ENCODE results near the gene SMIM41. TPM values are rescaled to one million over a fixed set of nuclear protein-coding genes. Genes with fewer than 3 reads are reported as not detected.
A peak's percentile ranks its signal among the peaks of the same experiment; 100 is the strongest.

SMIM41 gene
- total RNA-seq, 1 experiment from 2014 or later: not detected

DNA sequence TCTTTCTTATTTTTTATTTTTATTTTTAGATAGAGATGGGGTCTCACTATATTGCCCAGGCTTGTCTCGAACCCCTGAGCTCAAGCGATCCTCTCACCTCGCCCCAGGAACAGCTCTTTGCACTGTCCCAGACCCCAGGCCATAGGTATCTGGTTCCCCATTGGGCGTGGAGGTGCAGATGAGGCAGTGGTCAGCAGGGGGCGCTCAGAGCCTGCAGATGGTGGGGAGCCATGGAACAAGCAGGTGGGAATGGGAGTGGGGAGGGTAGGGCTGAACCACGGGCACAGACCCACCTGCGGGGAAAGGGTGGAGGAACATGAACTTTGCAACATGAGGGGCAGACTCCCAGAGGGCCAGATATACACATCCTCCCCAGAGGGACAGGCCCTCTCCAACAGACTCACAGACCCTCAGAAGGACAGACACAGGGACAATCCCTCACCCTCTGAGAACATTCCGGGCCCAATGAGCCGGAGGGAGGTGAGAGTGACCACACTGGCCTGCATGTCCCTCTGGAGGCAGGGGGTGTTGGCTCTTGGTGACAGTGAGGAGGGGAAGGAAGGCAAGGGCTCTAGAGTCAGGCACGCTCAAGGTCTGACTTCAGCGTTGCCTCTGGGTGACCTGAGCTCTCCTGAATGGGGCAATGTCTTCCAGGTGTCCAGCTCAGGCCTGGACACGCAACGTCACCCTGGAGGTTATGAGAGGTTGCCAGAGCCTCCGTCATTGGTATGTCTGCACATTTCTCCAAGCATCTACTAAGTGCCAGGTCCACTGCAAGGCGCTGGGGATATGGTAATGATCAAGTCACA, 77.5 kb downstream of the SMIM41 start:
- Histone ChIP-seq H3K27ac (ENCODE audit: low read length) (peak overlapping the region; percentile 18; the same call in 1 of the 2 replicates), H3K27me3 (ENCODE audit: control insufficient read depth, insufficient read depth, low read length) (no peaks in the 10 kb centered on the region), H3K9me3 (ENCODE audit: control insufficient read depth, insufficient read depth, low read depth, low read length) (no peaks in the 10 kb centered on the region), H3K4me3 (ENCODE audit: low read depth in 2 of 2, low read length in 2 of 2) (no peak overlapping the region), H3K36me3 (ENCODE audit: control insufficient read depth, insufficient read depth, low read length) (no peaks in the 10 kb centered on the region), H3K4me1 (ENCODE audit: control insufficient read depth, insufficient read depth, low read length) (peaks cover 15% of the 10 kb centered on the region)
- no peak for DNase-seq (ENCODE audit: low read depth, low spot score)
- peak; percentile 82 for ATAC-seq
- TF ChIP-seq TCF7L2 (IDR thresholded peaks at IDR 0.05; ENCODE audit: low read depth, low read length): no peak
- TF ChIP-seq, protein P1, sequence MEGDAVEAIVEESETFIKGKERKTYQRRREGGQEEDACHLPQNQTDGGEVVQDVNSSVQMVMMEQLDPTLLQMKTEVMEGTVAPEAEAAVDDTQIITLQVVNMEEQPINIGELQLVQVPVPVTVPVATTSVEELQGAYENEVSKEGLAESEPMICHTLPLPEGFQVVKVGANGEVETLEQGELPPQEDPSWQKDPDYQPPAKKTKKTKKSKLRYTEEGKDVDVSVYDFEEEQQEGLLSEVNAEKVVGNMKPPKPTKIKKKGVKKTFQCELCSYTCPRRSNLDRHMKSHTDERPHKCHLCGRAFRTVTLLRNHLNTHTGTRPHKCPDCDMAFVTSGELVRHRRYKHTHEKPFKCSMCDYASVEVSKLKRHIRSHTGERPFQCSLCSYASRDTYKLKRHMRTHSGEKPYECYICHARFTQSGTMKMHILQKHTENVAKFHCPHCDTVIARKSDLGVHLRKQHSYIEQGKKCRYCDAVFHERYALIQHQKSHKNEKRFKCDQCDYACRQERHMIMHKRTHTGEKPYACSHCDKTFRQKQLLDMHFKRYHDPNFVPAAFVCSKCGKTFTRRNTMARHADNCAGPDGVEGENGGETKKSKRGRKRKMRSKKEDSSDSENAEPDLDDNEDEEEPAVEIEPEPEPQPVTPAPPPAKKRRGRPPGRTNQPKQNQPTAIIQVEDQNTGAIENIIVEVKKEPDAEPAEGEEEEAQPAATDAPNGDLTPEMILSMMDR (IDR thresholded peaks at IDR 0.05): peak; percentile 95
- BruUV-seq (replicated peaks): no TSS peak
- POLR2A ChIA-PET: interaction anchor here (0.5 kb wide), 1 partner anchor 748 kb away, joined by 5 read pairs; no protein-coding TSS in a partner anchor
- intact Hi-C loops (cut with micrococcal nuclease; ENCODE audit: unreplicated experiment) (loop anchor here (2.0 to 10.0 kb wide), 2 partner anchors 170 to 218 kb away; no protein-coding TSS in a partner anchor), in situ Hi-C loops (cut with HindIII; ENCODE audit: low pct_unique_long_range_greater_than_20kb, low sequenced_read_pairs) (no loop called here)
- CTCF ChIA-PET: interaction anchor here (0.5 to 2.6 kb wide), 9 partner anchors 9 to 1206 kb away, joined by 3 to 15 read pairs (median 5); no protein-coding TSS in a partner anchor

DNA sequence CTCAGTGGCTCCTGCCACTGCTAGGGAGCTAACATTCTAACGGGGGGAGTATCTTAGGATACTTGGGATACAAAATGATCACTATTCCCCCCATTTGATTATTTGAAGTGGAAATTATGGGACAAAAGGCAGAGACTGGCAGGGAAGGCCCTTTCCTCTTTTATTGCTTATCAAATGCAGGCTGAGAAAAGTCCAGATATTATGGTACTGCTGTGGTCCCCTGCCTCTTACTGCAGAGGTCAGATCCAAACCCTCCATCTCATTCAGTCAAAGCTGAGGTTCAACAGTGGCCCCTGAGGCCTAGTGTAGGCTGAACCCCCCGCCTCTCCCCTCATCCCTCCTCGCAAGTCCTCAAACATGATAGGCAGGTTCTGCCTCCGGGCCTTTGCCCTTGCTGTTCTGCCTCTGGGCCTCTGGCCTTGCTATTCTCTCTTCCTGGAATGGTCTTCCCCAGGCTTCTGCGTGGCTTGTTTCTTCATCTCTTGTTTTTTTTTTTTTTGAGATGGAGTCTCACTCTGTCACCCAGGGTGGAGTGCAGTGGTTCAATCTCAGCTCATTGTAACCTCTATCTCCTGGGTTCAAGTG, 78.2 kb downstream of the SMIM41 start:
- no peak overlapping the region for H3K4me3 ChIP-seq (ENCODE audit: low read depth in 2 of 2, low read length in 2 of 2)
- ChIA-PET POLR2A (interaction anchor here (0.5 kb wide), 1 partner anchor 748 kb away, joined by 5 read pairs; no protein-coding TSS in a partner anchor), CTCF (interaction anchor here (0.7 to 2.6 kb wide), 3 partner anchors 10 to 170 kb away, joined by 3 to 15 read pairs (median 8); no protein-coding TSS in a partner anchor)
- no peaks in the 10 kb centered on the region for H3K9me3 ChIP-seq (ENCODE audit: control insufficient read depth, insufficient read depth, low read depth, low read length)
- BruUV-seq (replicated peaks): no TSS peak
- in situ Hi-C loops (cut with HindIII; ENCODE audit: low pct_unique_long_range_greater_than_20kb, low sequenced_read_pairs): no loop called here
- ATAC-seq (no peak), DNase-seq (ENCODE audit: low read depth, low spot score) (no peak)
- H3K27ac ChIP-seq (ENCODE audit: low read length): 0 out of 2 replicates have a peak overlapping the region, but pooled peaks have one; percentile 18
- H3K4me1 ChIP-seq (ENCODE audit: control insufficient read depth, insufficient read depth, low read length): peaks cover 13% of the 10 kb centered on the region
- TF ChIP-seq SIN3A (IDR thresholded peaks at IDR 0.05; ENCODE audit: borderline replicate concordance, insufficient read depth, low read depth, low read length) (no peak), TCF7L2 (IDR thresholded peaks at IDR 0.05; ENCODE audit: low read depth, low read length) (no peak), REST (IDR thresholded peaks at IDR 0.05; ENCODE audit: insufficient read depth in 1 of 2, low read depth in 2 of 2, low read length in 1 of 2) (no peak), POLR2AphosphoS5 (IDR thresholded peaks at IDR 0.05; ENCODE audit: low read depth, low read length) (no peak)
- TF ChIP-seq, protein P1 (IDR thresholded peaks at IDR 0.05): no peak
- intact Hi-C loops (cut with micrococcal nuclease; ENCODE audit: unreplicated experiment): loop anchor here (2.0 to 10.0 kb wide), 2 partner anchors 169 to 217 kb away; no protein-coding TSS in a partner anchor
- H3K36me3 ChIP-seq (ENCODE audit: control insufficient read depth, insufficient read depth, low read length): no peaks in the 10 kb centered on the region
- no peaks in the 10 kb centered on the region for H3K27me3 ChIP-seq (ENCODE audit: control insufficient read depth, insufficient read depth, low read length)

Other genes starting within 250 kb of the SMIM41 start
- gene FIGNL2, start 231.0 kb upstream of the SMIM41 start, total RNA-seq (2021; ENCODE audit: unreplicated experiment): 0.23 TPM
- gene ANKRD33, start 191.6 kb upstream of the SMIM41 start, total RNA-seq (2021; ENCODE audit: unreplicated experiment): 0.21 TPM
- gene ACVRL1, start 172.2 kb upstream of the SMIM41 start, total RNA-seq (2021; ENCODE audit: unreplicated experiment): 0.36 TPM
- 23.0 TPM for gene ACVR1B, start 128.0 kb upstream of the SMIM41 start, total RNA-seq (2021; ENCODE audit: unreplicated experiment)
- gene TAMALIN, start 72.8 kb upstream of the SMIM41 start, total RNA-seq (2021; ENCODE audit: unreplicated experiment): 0.82 TPM
- gene NR4A1, start 28.3 kb upstream of the SMIM41 start, total RNA-seq (2021; ENCODE audit: unreplicated experiment): 2.0 TPM
- 64.9 TPM for gene ATG101, start 9.7 kb upstream of the SMIM41 start, total RNA-seq (2021; ENCODE audit: unreplicated experiment)
- 51.5 TPM for gene KRT80, start 112.3 kb downstream of the SMIM41 start, total RNA-seq (2021; ENCODE audit: unreplicated experiment)
- 16.8 TPM for gene KRT7, start 153.5 kb downstream of the SMIM41 start, total RNA-seq (2021; ENCODE audit: unreplicated experiment)
- 1.1 TPM for gene KRT86, start 194.9 kb downstream of the SMIM41 start, total RNA-seq (2021; ENCODE audit: unreplicated experiment)
- 0.90 TPM for gene KRT81, start 211.8 kb downstream of the SMIM41 start, total RNA-seq (2021; ENCODE audit: unreplicated experiment)
- gene KRT83, start 241.7 kb downstream of the SMIM41 start, total RNA-seq (2021; ENCODE audit: unreplicated experiment): 0.28 TPM

Measured in Panc1 (cell line).